HS-5 (cell line): ENCODE results near the gene MXRA8.
"Not testable (repeated sequence)": the region's sequence is repeated elsewhere in the genome, so short reads cannot be mapped to it uniquely, and the experiment has no call there.

ENCODE experiments used
- DNase-seq: peaks from one replicate; pipeline ENCODE4 v3.0.0-alpha.2; 2012; ENCODE audit warnings: low read depth

Gene MXRA8

GRCh38 chr1:1320666-1321448, 37.5 kb downstream of the MXRA8 start:
- DNase-seq, result no peak

DNA sequence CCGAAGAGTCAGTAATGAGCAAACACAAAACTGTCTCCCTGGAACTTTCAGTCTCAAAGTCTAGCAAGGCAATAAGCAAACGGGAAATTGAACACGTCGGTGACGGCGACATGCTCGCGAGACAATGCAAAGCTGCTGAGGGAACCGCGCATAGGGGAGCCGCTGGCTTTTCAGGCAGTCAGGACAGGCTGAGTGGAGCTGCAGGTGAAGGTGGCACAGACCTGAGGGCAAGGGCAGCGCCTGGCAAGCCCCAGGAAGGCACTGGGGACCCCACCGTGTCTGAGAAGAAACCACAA, 38.8 kb downstream of the MXRA8 start:
- DNase-seq, result no peak

DNA sequence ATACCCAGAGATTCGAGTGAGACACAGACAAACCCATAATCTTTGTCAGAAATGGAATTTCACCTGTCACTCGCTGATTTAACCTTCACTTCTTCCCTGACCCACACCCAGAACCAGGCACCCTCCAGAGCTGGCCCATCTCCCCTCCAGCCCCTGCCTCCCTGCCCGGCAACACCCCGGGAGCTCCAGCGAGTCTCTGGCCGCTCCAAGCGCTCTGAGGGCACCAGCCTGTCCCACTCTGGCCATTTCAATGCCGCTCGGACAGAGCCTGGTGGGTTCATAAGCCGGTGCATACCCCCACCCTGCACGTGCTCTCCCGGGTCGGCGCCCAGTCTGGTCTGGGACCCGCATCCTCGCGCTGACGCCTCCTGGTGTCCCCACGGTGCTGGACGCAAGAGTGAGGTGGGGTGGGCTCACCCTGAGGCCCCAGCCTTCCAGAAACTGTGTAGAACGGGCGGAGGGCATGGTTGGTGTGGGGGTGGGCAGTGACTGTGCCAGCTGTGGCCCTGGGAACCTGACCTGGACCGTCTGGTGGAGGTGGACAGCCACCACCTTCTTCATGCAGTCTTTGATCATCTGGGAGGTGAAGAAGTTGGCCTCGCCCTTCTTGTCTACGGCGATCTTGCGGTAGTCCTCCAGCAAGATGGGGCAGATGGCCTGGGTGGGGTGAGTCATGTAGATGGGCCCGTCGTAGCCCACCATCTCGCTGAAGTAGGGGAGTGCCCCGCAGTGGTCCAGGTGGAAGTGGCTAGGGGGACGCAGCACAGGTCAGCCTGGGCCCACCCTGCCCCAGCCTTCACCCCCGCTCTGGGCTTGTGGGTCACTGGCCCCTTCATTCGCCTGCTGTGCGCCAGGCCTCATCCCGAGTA, 39.3 kb downstream of the MXRA8 start:
- no peak for DNase-seq

DNA sequence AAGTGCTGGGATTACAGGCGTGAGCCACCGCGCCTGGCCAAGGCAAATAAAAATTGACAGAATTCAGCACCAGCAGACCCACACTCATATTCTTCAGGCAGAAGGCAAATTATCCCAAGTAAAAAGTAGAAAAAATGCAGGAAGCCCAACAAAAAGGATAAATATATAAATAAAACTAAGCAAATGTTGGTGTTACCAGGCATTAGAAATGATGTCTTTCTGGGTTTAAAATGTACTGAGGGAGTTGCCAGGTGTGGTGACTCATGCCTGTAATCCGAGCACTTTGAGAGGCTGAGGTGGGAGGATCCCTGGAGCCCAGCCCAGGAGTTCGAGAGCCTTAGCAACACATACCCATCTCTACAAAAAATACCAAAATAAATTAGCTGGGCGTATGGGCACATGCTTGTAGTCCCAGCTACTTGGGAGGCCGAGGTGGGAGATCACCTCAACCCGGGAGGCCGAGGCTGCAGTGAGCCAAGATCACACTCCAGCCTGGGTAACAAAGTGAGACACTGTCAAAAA, 40.2 kb downstream of the MXRA8 start:
- peak; percentile 81 for DNase-seq

DNA sequence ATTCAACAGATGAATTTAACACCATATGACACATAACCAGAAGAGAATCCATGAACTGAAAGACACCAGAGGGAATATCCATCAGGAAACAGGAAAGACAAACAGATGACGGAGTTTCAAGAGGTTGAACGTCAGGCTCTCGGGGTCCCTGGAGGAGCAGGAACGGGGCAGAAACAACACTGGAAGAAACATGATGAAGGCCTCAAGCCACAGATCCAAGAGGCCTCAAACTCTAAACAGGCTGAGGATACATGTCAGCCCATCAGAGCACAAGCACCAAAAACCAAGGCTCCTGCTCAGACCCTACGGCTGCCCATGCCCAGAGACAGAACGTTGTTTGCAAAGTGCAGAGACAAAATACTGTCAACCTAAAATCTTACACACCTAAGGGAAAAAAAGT, 40.9 kb downstream of the MXRA8 start:
- DNase-seq, result no peak

DNA sequence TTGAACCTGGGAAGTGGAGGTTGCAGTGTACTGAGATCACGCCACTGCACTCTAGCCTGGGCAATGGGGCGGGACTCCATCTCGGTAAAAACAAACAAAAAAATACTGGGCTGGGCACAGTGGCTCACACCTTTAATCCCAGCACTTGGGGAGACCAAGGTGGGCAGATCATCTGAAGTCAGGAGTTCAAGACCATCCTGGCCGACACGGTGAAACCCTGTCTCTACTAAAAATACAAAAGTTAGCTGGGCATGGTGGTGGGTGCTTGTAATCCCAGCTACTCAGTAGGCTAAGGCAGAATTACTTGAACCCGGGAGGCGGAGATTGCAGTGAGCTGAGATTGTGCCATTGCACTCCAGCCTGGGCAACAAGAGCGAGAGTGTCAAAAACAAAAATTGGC, 42.2 kb downstream of the MXRA8 start:
- DNase-seq, result not testable (repeated sequence)

GRCh38 chr1:1315435-1315954, 42.9 kb downstream of the MXRA8 start:
- DNase-seq, result no peak

DNA sequence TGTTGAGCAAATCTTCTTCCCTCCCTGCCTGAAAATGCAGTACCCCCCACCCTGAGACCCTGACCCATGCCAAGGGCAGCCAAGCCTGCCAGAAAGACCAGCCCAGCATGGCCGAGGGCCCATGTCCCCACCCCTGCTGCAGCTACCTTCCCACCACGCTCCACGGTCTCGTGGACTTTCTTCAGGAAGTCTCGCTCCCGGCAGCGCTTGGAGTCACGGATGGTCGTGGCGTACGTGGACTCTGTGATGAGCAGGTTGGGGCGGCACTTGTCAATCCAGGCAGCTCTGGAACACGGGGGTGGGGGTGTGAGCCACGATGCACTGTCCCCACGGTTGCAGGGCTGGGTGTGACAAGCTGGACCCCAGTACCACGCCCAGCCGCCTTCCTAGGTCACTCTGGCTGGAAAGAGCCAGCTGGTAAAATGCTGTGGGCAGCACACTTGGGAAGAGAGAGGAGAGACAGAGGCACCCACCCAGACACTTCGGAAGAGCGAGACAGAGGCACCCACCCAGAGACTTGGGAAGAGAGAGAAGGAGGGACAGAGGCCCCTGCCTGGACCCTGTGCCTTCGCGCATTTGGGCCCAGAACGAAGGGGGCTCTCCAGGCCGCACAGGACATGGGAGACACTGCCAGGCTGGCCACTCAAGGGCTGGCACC, 43.5 kb downstream of the MXRA8 start:
- no peak for DNase-seq

GRCh38 chr1:1314237-1314586, 44.1 kb downstream of the MXRA8 start:
- DNase-seq, result no peak

DNA sequence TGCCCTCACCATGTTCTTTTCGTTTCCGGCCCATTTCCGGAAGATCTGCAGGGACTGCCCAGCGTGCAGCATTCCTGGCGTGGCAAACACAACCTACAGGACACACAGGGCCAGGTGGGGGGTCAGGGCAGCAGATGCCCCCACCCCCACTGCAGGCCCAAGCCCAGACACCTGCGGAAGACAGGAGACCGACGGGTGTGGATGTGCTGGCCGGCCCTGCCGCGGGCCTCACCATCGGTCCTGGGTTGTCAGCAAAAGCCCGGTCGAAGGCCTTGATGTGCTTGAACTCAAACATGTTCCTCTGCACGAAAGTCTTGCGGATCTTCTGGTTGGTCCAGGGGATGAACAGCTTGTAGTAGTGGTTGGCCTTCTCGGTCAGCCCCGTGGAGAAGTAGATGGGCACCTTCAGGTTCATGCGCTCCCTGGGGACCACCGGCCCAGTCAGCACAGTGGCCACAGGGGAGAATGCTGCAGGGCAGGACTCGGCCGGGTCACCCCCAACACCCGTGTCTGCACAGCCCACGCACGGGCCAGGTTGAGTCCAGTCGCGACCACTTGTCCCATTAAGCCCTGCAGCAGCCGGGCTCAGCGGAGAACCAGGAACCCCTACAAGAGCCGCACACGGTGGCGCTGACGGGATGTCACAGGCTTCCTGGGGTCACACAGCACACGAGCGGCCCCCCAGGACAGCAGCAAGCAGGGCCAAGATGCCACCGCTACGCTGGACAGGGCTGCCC, 44.7 kb downstream of the MXRA8 start:
- DNase-seq, result no peak

- no peak for DNase-seq
Observed at GRCh38 chr1:1312450-1313314, 45.7 kb downstream of the MXRA8 start.

GRCh38 chr1:1311107-1312104, 46.9 kb downstream of the MXRA8 start:
- no peak for DNase-seq

GRCh38 chr1:1310476-1311053, 47.8 kb downstream of the MXRA8 start:
- no peak for DNase-seq

DNA sequence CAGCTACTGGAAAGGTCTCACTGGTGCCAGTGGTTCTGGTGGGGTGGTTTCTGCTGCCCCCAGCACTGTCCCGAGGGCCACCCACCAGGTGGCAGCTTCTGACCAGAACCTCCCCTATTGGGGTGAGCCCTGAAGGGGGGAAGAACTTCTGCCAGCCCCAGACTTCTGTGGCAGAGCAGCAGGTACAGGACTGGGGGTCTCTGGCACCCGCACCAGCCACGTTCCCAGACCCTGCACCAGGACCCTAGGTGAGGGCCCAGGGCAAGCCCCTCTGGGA, 48.3 kb downstream of the MXRA8 start:
- DNase-seq, result no peak

GRCh38 chr1:1309251-1310108, 48.9 kb downstream of the MXRA8 start:
- no peak for DNase-seq

DNA sequence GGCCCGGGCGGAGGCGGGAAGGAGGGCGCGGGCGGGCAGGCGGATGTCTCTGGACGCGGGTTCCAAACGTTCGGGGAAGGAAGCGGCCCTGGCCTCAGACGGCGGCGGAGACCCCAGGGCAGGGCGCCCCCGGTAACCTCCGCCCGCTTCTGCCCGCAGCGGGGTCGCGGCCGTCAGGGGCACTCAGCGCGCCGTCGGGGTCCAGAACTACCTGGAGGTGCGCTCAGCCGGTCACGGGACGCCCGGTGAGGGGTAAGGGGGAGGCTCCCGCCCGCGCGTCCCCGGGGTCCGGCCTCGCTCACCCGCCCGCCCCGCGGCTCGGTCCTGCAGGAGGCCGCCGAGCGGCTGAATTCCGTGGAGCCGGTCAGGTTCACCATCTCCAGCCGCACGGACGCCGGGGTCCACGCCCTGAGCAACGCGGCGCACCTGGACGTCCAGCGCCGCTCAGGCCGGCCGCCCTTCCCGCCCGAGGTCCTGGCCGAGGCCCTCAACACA, 49.6 kb downstream of the MXRA8 start:
- no peak for DNase-seq

DNA sequence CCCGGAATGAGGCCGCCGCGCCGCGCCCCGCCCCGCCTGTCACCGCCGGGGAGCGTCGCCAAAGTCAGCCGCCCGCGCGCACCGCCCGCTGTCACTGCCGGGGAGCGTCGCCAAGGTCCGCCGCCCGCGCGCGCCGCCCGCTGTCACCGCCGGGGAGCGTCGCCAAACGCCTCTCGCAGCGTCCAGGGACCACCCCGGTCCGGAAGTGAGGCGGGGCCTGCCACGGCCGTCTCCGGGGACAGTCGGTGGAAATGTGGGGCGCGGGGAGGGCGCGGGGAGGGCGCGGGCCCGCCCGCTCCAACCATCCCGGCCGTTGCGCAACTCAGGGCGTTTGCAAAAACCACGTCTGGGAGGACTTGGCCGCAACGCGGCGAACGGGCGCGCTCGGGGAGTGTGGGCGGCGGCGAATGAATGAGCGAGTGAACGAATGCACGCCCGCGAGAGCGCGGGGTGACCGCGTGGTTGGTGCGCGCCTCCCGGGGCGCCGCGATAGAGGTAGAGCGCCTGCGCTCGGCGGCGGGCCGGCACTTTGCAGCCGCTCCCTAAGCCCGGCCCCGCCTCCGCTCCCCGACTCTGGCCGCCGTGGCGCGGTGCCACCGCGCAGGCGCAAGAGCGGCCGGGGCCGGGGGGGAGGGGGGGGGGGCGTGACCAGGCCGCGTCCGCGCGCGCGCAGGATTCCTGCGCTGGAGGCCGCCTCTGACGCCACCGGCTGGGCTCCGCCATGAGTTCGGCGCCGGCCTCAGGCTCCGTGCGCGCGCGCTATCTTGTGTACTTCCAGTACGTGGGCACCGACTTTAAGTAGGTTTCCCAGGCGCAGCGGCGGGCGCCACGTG, 50.2 kb downstream of the MXRA8 start, which contains the start of the genes ACAP3 and PUSL1:
TSS of gene ACAP3 (minus strand) at position 8 of the 833 bp plus-strand sequence. CDS start 115 bp downstream, outside the sequence.
TSS of gene PUSL1 (plus strand) at position 675 of the 833 bp plus-strand sequence. CDS start at position 722, 47 bp downstream.
- DNase-seq, result peak; percentile 68
